Smooth muscle cell (in vitro differentiated cells): ENCODE data around the gene GSX1. TPM values are rescaled to one million over a fixed set of nuclear protein-coding genes. Genes with fewer than 3 reads are reported as not detected.

Experiments used
- DNase-seq: peaks from one replicate; lab custom pipeline; 2025; ENCODE audit not compliant: unreplicated experiment; lab: John Stamatoyannopoulos, UW
- H2AFZ ChIP-seq: fragments of 200-600 bp; sonication (generic); 2 replicates; pipeline ENCODE4 v1.6.0; 2016; ENCODE audit warnings: antibody characterized with exemption, low read depth, mild to moderate bottlenecking
- H3F3A ChIP-seq: fragments of 200-600 bp; sonication (generic); 2 replicates; pipeline ENCODE4 v1.6.0; 2017; ENCODE audit warnings: antibody characterized with exemption, low read depth
- H3K27ac ChIP-seq: fragments of 200-600 bp; sonication (generic); 2 replicates; pipeline ENCODE4 v1.5.1; 2016; ENCODE audit warnings: low read depth, mild to moderate bottlenecking
- H3K27me3 ChIP-seq: fragments of 200-600 bp; sonication (generic); 2 replicates; pipeline ENCODE4 v1.6.1; 2016; ENCODE audit warnings: low read depth, mild to moderate bottlenecking
- H3K36me3 ChIP-seq: fragments of 200-600 bp; sonication (generic); 2 replicates; pipeline ENCODE4 v1.5.1; 2016; ENCODE audit warnings: low read depth
- H3K4me1 ChIP-seq: fragments of 200-600 bp; sonication (generic); 2 replicates; pipeline ENCODE4 v1.5.1; 2016; ENCODE audit warnings: low read depth
- H3K4me2 ChIP-seq: fragments of 200-600 bp; sonication (generic); 2 replicates; pipeline ENCODE4 v1.6.0; 2016; ENCODE audit warnings: mild to moderate bottlenecking
- H3K4me3 ChIP-seq: fragments of 200-600 bp; sonication (generic); 2 replicates; pipeline ENCODE4 v1.5.1; 2016; ENCODE audit warnings: mild to moderate bottlenecking
- H3K79me2 ChIP-seq: fragments of 200-600 bp; sonication (generic); 2 replicates; pipeline ENCODE4 v1.6.0; 2016; ENCODE audit warnings: low read depth, mild to moderate bottlenecking
- H3K9ac ChIP-seq: fragments of 200-600 bp; sonication (generic); 2 replicates; pipeline ENCODE4 v1.6.0; 2016; ENCODE audit warnings: low read depth
- H3K9me3 ChIP-seq: fragments of 200-600 bp; sonication (generic); replicated peaks from 2 replicates; pipeline ENCODE4 v1.5.1; 2016; ENCODE audit warnings: low read depth
- H4K20me1 ChIP-seq: fragments of 200-600 bp; sonication (generic); 2 replicates; pipeline ENCODE4 v1.6.0; 2016; ENCODE audit warnings: low read depth
- CTCF ChIP-seq: fragments of 200-600 bp; sonication (generic); IDR thresholded peaks from 2 replicates; pipeline ENCODE4 v1.5.1; 2017; ENCODE audit warnings: borderline replicate concordance, mild to moderate bottlenecking, antibody characterized with exemption; ENCODE audit not compliant: insufficient read depth, poor library complexity, severe bottlenecking
- WGBS: methylation state at CpG from one replicate; pipeline ENCODE4 v1.1.7; 2016; ENCODE audit warnings: low lambda C conversion rate; 5-methylcytosine and 5-hydroxymethylcytosine counted together
- polyA plus RNA-seq: library from polyadenylated mRNA; unstranded; fragments of >200 nt; fragmentation: Nextera tagmentation; extraction: Ambion mirVana; gene quantifications from 2 replicates; pipeline ENCODE4 v1.2.1, GENCODE V29; 2016
- total RNA-seq: library from RNA; depleted of rRNA; stranded (reverse); fragments of >200 nt; gene quantifications from 2 replicates; pipeline ENCODE4 v1.2.3, GENCODE V29; 2014

GSX1 gene
- total and polyA plus RNA-seq, 2 experiments from 2014 or later = not detected

- Histone ChIP-seq H3K4me1 (peaks cover 5% of the 10 kb centered on the region), H3K4me3 (no peak overlapping the region), H3F3A (no peaks in the 10 kb centered on the region), H3K27ac (no peak overlapping the region), H3K79me2 (no peaks in the 10 kb centered on the region), H3K4me2 (no peak overlapping the region), H3K27me3 (peaks cover 100% of the 10 kb centered on the region), H3K9me3 (no peaks in the 10 kb centered on the region), H3K36me3 (no peaks in the 10 kb centered on the region), H4K20me1 (no peaks in the 10 kb centered on the region), H2AFZ (no peak overlapping the region), H3K9ac (no peak overlapping the region)
- no peak for TF ChIP-seq CTCF
- WGBS = 5% methylated on average over 44 of the region's 44 CpGs
- no peak for DNase-seq
Measured at GRCh38 chr13:27794921-27795717, 2.8 kb downstream of the GSX1 start.

- Histone ChIP-seq H3K4me2 (no peak overlapping the region), H3K36me3 (no peaks in the 10 kb centered on the region), H4K20me1 (no peaks in the 10 kb centered on the region), H2AFZ (no peak overlapping the region), H3F3A (no peaks in the 10 kb centered on the region), H3K9me3 (no peaks in the 10 kb centered on the region), H3K27me3 (peaks cover 100% of the 10 kb centered on the region), H3K4me1 (peaks cover 4% of the 10 kb centered on the region), H3K79me2 (no peaks in the 10 kb centered on the region), H3K9ac (no peak overlapping the region), H3K27ac (no peak overlapping the region), H3K4me3 (no peak overlapping the region)
- DNase-seq = no peak
- WGBS = 13% methylated on average over 6 of the region's 6 CpGs
- TF ChIP-seq CTCF = no peak
Measured at GRCh38 chr13:27795718-27796019, 3.4 kb downstream of the GSX1 start.

GRCh38 chr13:27796544-27797227 lies 4.4 kb downstream of the GSX1 start:
- DNase-seq = no peak
- no peak overlapping the region for H3K27ac ChIP-seq
- TF ChIP-seq CTCF = no peak
- peaks cover 4% of the 10 kb centered on the region for H3K4me1 ChIP-seq
- H4K20me1 ChIP-seq = no peaks in the 10 kb centered on the region
- H3K36me3 ChIP-seq = no peaks in the 10 kb centered on the region
- no peak overlapping the region for H3K9ac ChIP-seq
- no peaks in the 10 kb centered on the region for H3K79me2 ChIP-seq
- no peaks in the 10 kb centered on the region for H3F3A ChIP-seq
- H3K27me3 ChIP-seq = peaks cover 100% of the 10 kb centered on the region
- 5% methylated on average over 24 of the region's 24 CpGs for WGBS
- no peaks in the 10 kb centered on the region for H3K9me3 ChIP-seq
- no peak overlapping the region for H2AFZ ChIP-seq
- no peak overlapping the region for H3K4me2 ChIP-seq
- H3K4me3 ChIP-seq = no peak overlapping the region
